ENCODE results near the gene EED. TPM values are rescaled to one million over a fixed set of nuclear protein-coding genes. Genes with fewer than 3 reads are reported as not detected.

Gene EED
- total and polyA plus RNA-seq, 9 of the 15 experiments (the other 6 are each of a cell fraction or from before 2014, with no cell fraction given), result 33.0 to 110 (median 55.1) TPM

DNA sequence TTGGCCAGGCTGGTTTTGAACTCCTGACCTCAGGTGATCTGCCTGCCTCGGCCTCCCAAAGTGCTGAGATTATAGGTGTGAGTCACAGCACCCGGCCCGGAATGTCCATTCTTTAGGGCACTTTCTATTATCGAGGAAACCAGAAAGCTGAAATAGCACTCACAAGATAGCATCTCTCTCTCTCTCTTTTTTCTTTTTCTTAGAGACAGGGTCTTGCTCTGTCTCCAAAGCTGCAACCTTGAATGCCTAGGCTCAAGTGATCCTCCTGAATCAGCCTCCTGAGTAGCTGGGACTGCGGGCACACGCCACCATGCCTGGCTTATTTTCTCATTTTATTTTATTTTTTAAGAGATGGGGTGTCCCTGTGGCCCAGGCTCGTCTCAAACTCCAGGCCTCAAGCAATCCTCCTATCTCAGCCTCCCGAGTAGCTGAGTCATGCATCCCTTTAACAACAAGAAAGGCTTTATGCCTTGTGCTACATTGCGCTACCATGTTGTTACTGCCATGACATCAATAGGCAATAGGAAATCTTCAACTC is 7.2 kb upstream of the EED start:
- 16% methylated on average over 9 of the region's 9 CpGs for WGBS (ENCODE audit: insufficient coverage, low coverage, missing lambda C conversion rate)
- Histone ChIP-seq H4K20me1 (replicated peaks; ENCODE audit: control insufficient read depth, insufficient read depth, low read length) (no peaks in the 10 kb centered on the region), H3K79me2 (ENCODE audit: control insufficient read depth, insufficient read depth, low read length) (no peaks in the 10 kb centered on the region), H3K9me3 (replicated peaks; ENCODE audit: control insufficient read depth, insufficient read depth, low read depth, low read length) (no peaks in the 10 kb centered on the region), H3K27ac (ENCODE audit: extremely low read depth, low read depth, low read length) (peak overlapping the region; percentile 26; the same call in 1 of the 3 replicates), H3K4me1 (replicated peaks in 1 of 2; ENCODE audit: control insufficient read depth in 2 of 2, insufficient read depth in 2 of 2, low read length in 2 of 2) (peaks cover 21 to 40% of the 10 kb centered on the region in 2 experiments), H3K4me3 (no peak overlapping the region), H2AFZ (ENCODE audit: low read depth, low read length) (0 out of 2 replicates have a peak overlapping the region, but pooled peaks have one; percentile 2), H3K9me1 (ENCODE audit: control insufficient read depth, insufficient read depth, low read length) (no peaks in the 10 kb centered on the region), H3K4me2 (ENCODE audit: insufficient read depth, low read length) (0 out of 2 replicates have a peak overlapping the region, but pooled peaks have one; percentile 1), H3K27me3 (ENCODE audit: control insufficient read depth in 2 of 2, insufficient read depth in 2 of 2, low read length in 2 of 2) (no peaks in the 10 kb centered on the region), H3K36me3 (ENCODE audit: control insufficient read depth, insufficient read depth, low read length) (no peaks in the 10 kb centered on the region), H3K9ac (ENCODE audit: insufficient read depth in 1 of 2, low read depth in 2 of 2, low read length in 2 of 2) (no peak overlapping the region; a peak in 1 of 4 replicates)
- ATAC-seq (peak; percentile 71), DNase-seq (ENCODE audit: extremely low read depth in 1 of 4, low spot score in 3 of 4) (peak in 1 of 4 experiments; percentile 76), FAIRE-seq (peak; percentile 78)
- ChIA-PET CTCF (ENCODE audit: low intra/inter-chr PET ratio) (no interaction called here), POLR2A (interaction anchor here (0.8 to 1.4 kb wide), 3 partner anchors 9 to 21 kb away, joined by 3 to 4 read pairs (median 3); no protein-coding TSS in a partner anchor)
- no TSS peak for BruUV-seq (replicated peaks)
- in situ Hi-C loops (cut with MboI) (no loop called here), intact Hi-C loops (cut with micrococcal nuclease) (no loop called here)
- TF ChIP-seq NBN (IDR thresholded peaks at IDR 0.05; ENCODE audit: low read depth) (0 out of 2 replicates have a peak, but pooled peaks have one; percentile 66), SOX6 (IDR thresholded peaks at IDR 0.05) (peak; percentile 82), GATAD2A (IDR thresholded peaks at IDR 0.05) (no peak), SMARCE1 (IDR thresholded peaks at IDR 0.05) (peak; percentile 92), NR2C2 (CRISPR knock-in tag; IDR thresholded peaks at IDR 0.05) (no peak), NR2C2 (tag; IDR thresholded peaks at IDR 0.05) (no peak; the same call in 1 of the 2 replicates), PTTG1 (tag; IDR thresholded peaks at IDR 0.05; ENCODE audit: low read depth) (no peak), ZNF408 (CRISPR knock-in tag; IDR thresholded peaks at IDR 0.05; ENCODE audit: low read depth) (no peak), PHF21A (IDR thresholded peaks at IDR 0.05; ENCODE audit: borderline replicate concordance, low read depth) (0 out of 2 replicates have a peak, but pooled peaks have one; percentile 32), HDAC2 (IDR thresholded peaks at IDR 0.05) (peak; percentile 86), SMAD1 (IDR thresholded peaks at IDR 0.05; ENCODE audit: low read depth, low read length, partially characterized antibody) (no peak), MTA3 (IDR thresholded peaks at IDR 0.05; ENCODE audit: borderline replicate concordance) (peak; percentile 49; the same call in 1 of the 2 replicates), MIER1 (IDR thresholded peaks at IDR 0.05; ENCODE audit: low read depth) (no peak), NFE2L1 (tag; IDR thresholded peaks at IDR 0.05; ENCODE audit: borderline replicate concordance, low read depth) (peak; percentile 42), SMAD2 (IDR thresholded peaks at IDR 0.05; ENCODE audit: low read depth, low read length) (no peak), ZNF224 (CRISPR knock-in tag; IDR thresholded peaks at IDR 0.05) (no peak), CXXC5 (CRISPR knock-in tag; IDR thresholded peaks at IDR 0.05) (peak; percentile 20; the same call in 1 of the 2 replicates), RBM25 (IDR thresholded peaks at IDR 0.05; ENCODE audit: low read depth, low read length, severe bottlenecking) (peak; percentile 25), NRF1 (conservative IDR thresholded peaks at IDR 0.05 in 1 of 2, IDR thresholded peaks at IDR 0.05 in 1 of 2) (0 out of 4 replicates have a peak, but pooled peaks of 1 of the 2 experiments have one; percentile 17), SNRNP70 (optimal IDR thresholded peaks at IDR 0.05; ENCODE audit: low read depth, low read length) (no peak)
- TF ChIP-seq, protein P1, sequence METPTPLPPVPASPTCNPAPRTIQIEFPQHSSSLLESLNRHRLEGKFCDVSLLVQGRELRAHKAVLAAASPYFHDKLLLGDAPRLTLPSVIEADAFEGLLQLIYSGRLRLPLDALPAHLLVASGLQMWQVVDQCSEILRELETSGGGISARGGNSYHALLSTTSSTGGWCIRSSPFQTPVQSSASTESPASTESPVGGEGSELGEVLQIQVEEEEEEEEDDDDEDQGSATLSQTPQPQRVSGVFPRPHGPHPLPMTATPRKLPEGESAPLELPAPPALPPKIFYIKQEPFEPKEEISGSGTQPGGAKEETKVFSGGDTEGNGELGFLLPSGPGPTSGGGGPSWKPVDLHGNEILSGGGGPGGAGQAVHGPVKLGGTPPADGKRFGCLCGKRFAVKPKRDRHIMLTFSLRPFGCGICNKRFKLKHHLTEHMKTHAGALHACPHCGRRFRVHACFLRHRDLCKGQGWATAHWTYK (CRISPR knock-in tag; IDR thresholded peaks at IDR 0.05), result no peak
- TF ChIP-seq, protein P2, sequence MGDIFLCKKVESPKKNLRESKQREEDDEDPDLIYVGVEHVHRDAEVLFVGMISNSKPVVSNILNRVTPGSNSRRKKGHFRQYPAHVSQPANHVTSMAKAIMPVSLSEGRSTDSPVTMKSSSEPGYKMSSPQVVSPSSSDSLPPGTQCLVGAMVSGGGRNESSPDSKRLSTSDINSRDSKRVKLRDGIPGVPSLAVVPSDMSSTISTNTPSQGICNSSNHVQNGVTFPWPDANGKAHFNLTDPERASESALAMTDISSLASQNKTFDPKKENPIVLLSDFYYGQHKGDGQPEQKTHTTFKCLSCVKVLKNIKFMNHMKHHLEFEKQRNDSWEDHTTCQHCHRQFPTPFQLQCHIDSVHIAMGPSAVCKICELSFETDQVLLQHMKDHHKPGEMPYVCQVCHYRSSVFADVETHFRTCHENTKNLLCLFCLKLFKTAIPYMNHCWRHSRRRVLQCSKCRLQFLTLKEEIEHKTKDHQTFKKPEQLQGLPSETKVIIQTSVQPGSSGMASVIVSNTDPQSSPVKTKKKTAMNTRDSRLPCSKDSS (IDR thresholded peaks at IDR 0.05; ENCODE audit: low read depth, partially characterized antibody), result no peak
